Raji (cell line): ENCODE measurements around the gene ZMYND10.

ENCODE experiments used
- POLR2A ChIP-seq: IDR thresholded peaks from 2 replicates; pipeline ENCODE4 v1.6.1; 2011; ENCODE audit warnings: low read depth, low read length, control low read depth; ENCODE audit not compliant: insufficient read depth

The ZMYND10 gene

DNA sequence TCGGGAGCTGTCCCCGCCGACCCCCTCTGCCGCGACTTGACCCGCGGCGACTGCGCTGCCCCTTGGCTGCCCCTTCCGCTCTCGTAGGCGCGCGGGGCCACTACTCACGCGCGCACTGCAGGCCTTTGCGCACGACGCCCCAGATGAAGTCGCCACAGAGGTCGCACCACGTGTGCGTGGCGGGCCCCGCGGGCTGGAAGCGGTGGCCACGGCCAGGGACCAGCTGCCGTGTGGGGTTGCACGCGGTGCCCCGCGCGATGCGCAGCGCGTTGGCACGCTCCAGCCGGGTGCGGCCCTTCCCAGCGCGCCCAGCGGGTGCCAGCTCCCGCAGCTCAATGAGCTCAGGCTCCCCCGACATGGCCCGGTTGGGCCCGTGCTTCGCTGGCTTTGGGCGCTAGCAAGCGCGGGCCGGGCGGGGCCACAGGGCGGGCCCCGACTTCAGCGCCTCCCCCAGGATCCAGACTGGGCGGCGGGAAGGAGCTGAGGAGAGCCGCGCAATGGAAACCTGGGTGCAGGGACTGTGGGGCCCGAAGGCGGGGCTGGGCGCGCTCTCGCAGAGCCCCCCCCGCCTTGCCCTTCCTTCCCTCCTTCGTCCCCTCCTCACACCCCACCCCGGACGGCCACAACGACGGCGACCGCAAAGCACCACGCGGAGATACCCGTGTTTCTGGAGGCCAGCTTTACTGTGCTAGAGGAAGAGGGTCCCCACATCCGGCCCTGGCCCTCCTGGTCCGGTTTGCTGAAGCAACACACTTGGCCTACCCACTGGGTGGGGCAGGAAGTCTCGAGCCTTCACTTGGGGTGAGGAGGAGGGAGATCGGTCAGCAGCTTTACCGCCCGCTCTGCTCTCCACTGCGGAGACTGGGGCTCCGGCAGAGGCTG lies 4.8 kb downstream of the ZMYND10 start, which contains the start of gene RASSF1:
Gene RASSF1 (minus strand): TSS at position 389 of the 882 bp plus-strand sequence. CDS start 31 bp downstream, at position 358.
- 0 out of 2 replicates have a peak, but pooled peaks have one; percentile 27 for TF ChIP-seq POLR2A

DNA sequence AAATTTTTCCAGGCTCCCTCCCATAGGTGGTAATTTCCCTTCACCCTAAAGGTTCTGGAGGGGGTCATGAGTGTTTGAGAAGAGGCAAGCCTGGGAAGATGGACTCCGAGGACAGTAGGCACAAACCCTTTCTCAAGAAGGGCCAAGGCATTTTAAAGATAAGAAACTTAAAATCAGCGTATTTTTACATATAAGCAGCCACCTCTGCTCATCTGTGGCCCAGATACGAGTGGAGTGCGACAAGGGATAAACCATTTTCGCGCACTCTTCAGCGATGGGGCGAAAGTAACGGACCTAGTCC lies 5.4 kb downstream of the ZMYND10 start:
- no peak for TF ChIP-seq POLR2A

DNA sequence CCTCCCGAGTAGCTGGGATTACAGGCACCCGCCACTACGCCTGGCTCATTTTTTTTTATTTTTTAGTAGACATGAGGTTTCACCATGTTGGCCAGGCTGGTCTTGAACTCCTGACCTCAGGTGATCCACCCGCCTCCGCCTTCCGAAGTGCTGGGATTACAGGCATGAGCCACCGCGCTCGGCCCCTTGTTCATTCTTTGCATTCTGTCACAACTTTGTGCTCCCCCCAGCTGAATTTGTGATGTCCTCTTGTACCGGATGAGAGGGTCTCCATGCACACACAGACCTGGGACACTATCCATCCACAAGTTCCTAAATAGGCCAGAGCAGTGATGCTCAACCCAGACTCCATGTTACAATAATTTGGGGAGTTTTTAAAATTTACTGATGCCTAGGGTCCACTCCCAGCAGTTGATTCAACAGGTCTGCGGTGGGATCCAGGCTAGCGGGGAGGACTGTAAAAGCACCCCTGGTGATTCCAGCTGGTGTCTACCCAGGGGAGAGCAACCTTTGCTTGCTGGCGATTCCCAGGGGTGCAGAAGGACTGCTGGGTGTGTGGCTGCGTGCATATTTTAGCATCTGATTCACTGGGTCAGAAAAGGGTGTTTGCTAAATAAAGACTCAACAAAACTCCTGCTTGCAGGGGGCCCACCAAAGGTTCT lies 5.9 kb downstream of the ZMYND10 start:
- TF ChIP-seq POLR2A: no peak

DNA sequence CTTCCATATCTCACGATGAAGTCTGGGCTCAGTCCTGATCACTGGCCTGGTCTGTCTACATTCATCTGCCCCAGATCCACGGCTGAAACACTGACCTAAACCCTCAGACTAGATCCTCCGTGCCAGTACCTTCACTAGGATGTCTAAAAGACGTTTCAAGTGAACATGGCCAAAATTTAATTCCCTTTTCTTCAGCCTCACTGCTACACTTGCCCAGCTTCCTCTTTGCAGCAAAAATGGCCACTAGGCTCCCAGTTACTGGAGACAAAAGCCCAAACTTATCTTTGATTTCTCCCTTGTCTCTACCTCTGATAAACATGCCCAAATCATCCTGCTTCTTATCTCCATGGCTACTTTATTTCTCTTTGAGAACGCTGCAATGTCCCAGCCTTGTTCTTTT lies 6.6 kb downstream of the ZMYND10 start:
- no peak for TF ChIP-seq POLR2A

DNA sequence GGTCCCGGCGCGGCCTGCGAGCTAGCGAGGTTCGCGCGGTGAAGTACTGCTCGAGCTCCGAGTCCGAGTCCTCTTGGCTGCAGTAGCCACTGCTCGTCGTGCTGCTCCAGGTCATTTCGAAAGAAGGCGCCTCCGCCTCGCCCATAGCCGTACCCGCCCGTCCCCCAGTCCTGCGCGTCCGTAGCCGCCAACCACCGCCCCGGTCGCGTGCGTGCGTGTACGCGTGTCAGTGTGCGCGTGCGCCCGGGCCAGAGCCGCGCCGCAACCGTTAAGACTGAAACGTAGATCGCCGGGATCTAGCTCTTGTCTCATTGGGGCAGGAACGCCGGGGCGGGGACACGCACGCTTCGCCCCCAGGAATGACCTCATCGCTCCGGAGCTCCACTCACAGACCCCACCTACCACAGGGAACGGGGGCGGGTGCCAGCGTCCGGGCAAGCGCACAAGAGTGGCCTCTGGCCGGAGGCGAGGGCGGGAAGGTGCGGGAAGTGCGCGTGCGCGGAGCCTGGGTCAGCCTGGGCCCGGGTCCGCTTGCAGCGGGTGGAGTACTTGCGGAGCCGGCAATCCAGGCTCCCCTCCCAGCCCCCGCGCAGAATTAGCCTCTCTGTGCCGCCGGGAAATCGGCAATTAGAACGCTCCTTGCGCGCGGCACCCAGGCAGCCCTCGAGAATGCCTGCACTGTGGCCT lies 8.2 kb downstream of the ZMYND10 start:
- TF ChIP-seq POLR2A: peak; percentile 83

DNA sequence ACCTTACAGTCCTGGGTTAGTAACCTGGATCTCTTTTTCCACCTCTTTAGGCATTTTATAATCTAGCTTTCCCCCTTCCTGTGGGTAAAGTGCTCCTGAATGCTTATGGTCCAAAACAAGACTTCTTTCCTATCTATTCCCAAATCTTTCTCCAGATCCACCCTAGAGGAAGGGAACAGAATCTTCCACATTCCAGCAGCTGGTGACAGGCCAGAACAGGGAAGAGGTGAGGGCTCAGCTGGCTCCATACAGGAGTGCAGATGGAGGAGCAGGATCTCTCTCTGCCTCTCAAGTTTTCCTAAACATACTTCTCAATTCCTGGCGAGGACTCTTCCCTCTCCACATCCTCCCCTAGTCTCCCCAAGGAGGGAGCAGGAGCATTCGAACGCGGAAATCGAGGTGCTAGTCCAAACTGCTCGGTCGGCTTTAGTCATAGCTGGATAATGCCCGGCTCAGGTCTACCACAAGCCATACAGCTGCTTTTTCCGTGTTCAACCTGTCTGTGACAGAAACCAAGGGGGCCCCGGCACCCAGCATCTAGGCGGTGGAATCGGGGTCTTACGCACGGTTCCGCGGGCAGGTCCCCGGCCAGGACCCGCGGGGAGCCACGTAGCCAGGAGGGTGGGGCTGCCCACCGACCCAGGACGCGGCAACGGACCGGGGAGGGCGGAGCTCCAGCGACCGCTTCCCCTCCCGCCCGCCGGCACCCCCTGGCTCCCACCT lies 8.9 kb downstream of the ZMYND10 start:
- TF ChIP-seq POLR2A: no peak

DNA sequence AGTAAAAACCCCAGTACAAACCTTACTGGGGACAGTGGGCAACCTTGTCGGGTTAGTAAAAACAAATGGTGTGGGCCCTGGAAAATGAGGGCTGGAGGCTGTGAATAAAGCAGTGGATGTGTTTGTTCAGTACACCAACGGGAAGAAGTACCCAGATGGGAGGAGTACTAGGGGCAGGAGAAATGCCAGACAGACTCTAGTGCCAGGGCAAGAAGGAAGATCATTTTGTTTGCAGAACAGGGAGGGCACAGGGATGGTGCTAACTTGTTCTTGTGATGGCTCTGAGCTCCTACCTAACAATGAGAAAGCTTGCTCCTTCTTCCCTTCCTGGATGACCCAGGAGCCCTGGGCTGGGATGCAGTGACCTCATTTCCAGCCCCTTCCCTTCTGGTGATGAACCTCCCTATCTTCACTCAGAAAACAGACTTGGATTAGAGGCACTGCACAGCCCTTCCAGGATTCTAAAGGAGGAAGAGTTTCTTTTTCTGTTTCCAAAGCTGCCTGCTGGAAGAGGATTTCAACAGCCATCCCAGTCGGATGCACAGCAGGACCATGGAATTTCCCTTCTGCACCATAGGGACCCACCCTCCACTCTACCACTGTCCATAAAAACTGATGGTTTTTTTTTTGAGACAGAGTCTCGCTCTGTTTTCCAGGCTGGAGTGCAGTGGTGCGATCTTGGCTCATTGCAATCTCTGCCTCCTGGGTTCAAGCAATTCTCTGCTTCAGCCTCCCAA lies 11.0 kb downstream of the ZMYND10 start:
- no peak for TF ChIP-seq POLR2A

DNA sequence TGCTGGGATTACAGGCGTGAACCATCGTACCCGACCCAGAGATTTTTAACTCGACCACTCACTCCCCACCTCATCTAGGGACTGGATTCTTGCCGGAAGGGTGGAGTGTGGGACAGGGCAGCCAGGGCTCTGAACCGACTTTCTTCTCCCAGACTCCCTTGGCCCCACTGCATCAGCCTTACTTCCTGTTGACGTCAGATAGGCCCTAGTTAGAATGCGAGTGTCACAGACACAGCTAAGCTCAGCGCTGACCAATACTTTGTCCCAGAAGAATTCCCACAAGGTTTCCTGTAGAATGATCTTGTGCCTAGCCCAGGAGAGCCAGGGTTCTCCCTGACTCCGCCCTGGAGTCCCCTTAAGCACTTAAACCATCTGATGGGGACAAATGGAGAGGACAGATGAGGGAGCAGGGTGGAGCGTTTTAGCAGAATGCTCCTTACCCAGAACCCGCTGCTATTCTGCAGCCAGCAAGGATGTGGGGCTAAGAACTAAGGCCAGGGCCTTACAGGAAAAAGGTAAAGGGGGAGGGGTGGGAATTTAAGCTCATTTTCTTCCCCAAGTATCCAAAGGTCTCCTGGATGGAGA lies 11.7 kb downstream of the ZMYND10 start:
- TF ChIP-seq POLR2A: no peak

DNA sequence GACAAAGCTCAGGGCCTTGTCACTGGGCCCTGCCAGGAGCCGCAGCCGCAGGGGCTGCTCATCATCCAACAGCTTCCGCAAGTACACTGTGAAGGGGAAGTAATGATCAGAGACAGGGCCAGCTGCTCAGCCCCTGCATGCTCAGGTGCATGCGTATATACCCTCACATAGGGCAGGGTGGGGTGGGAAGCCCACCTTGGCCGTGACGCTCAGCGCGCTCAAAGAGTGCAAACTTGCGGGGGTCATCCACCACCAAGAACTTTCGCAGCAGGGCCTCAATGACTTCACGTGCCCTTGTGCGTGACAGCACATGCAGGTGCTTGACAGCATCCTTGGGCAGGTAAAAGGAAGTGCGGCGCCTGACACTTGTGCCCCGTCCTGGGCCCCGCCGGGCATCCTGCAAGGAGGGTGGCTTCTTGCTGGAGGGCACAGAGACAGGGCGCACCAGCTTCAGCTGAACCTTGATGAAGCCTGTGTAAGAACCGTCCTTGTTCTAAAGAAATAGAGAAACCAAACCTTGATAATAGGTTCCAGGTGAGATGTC lies 14.1 kb downstream of the ZMYND10 start:
- TF ChIP-seq POLR2A: no peak

DNA sequence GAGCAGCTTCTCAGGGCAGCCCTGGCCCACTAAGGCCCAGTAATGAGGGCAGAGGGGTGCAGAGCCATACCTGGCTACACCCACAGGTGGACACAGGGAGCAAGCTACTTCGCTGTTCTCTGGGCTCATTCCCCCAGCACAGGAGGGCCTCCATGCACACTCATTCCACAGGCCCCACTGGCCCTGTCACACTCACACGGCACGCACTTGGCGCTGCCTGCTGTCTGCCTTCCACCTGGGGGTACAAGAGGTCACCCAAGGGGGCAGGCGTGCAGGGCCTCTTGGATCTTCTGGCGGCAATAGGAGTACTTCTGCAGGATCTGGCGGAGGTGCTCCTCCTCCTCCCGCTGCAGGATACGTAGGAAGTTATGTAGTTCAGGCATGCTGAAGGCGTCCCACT lies 15.2 kb downstream of the ZMYND10 start:
- TF ChIP-seq POLR2A: no peak

DNA sequence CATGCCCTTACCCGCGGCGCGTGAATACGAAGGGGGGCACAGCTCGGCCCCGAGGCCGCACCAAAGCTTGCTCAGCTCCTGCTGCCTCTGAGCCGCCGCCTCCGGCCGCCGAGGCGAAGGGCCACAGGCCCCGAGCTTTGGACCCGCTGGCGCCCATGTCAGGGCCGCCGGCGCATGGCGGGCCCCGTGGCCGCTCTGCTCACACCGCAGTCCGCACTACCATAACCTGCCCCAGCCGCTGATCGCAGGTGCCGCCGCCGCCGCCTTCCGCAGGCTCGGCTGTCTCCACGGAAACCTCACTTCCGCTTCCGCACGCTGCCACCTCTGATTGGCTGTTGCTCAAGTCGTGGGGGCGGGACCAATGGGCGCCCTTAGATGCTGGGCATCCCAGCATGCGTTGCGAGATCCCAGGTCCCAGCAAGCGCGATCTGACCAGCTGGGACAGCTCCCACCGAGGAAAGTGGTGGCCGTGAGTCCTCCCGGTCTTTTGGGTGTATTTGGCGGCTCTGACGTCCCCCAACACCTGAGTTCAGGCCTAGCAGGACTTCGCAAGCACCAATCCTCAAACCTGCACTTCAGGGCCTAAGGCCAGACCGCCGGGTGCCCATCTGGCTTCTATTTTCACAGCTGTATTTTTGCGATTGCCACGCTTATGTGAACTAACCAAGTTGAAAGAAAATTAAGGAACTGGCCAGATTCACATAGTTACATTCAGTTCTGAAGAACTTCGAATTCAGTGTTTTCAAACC lies 17.4 kb downstream of the ZMYND10 start, which contains the start of gene TUSC2:
Gene TUSC2 (minus strand): TSS at position 281 of the 749 bp plus-strand sequence. CDS start 124 bp downstream, at position 157.
- TF ChIP-seq POLR2A: peak; percentile 80

DNA sequence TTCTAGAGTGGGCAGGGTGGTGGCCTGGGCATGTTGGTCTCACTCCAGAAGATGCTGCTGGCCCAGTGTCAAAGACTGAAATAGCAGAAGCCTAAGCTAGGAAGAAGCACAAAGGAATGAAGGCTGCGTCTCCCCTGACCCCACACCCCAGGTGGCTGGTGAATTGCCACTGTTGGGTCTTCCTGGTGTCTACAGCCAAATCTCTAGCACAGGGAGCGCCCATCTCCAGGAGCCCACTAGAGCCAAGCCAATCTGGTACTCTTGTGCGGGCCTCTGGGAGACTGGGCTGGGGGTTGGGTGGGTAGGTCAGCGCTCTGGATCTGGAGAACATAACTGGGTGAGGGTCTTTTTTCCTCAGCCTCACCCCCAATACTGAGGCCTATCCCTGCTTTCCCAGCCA lies 18.4 kb downstream of the ZMYND10 start:
- no peak for TF ChIP-seq POLR2A

DNA sequence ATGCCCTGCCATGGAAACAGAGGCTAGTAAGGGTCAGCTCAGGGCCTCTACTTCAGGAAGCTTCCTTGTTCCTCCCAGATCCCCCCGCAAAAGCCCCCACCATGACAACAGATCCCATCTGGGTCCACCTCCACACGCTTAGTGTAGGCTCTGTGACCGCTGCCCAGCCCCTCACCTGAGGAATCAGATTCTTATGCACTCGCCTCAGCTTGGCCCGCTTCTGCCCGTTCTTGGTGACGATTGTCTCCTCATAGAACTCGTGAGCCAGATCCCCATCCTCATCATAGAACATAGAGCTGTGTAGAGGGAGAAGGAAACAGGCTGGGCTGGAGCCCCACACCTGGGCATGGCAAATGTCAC lies 19.4 kb downstream of the ZMYND10 start:
- no peak for TF ChIP-seq POLR2A

DNA sequence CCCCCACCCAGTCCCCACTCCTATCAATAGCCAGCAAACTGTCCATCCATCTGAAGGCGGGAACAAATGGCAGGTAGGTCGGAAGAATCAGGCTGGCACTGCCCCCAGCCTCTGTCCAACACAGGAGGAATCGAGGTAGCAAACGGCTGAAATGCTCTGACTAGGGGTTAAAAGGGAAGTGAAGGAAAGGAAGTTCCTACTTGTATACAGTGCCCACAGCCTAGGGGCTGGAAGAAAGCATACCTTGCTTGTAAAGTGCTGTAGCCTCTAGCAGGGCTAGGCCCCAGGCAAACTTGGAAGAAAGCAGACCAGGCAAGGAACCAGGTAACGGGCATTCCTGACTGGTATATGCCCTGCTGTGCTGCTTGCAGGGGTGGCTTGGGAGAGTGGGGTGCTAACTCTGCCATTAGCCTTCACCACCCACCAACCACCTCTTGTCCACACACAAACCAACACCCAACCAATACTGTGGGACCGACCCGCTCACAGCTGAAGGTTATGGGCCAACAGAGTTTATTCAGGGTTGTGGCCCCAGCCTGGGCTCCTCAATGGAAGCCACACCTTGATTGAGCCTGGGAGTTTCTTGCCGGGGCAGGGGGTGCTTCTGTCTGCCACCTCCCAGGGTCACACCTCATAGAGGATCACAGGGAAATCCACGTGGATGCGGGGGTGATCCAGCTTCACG lies 19.9 kb downstream of the ZMYND10 start:
- TF ChIP-seq POLR2A: no peak
